GM23338 (cell line): ENCODE results near the gene EXD3. TPM values are rescaled to one million over a fixed set of nuclear protein-coding genes. Genes with fewer than 3 reads are reported as not detected.

ENCODE experiments used
- ATAC-seq: fragments of 200-7000 bp; cut with Tn5 transposase; 3 replicates; pipeline ENCODE4 v1.9.1; 2020
- DNase-seq: peaks from one replicate; pipeline ENCODE4 v3.0.0-alpha.2; 2015; ENCODE audit warnings: low spot score
- H2AFZ ChIP-seq: fragments of 200-600 bp; sonication (generic); 2 replicates; pipeline ENCODE4 v1.8.0; 2016; ENCODE audit warnings: antibody characterized with exemption, mild to moderate bottlenecking, moderate library complexity
- H3F3A ChIP-seq: fragments of 200-600 bp; sonication (generic); replicated peaks from 2 replicates; pipeline ENCODE4 v1.8.0; 2017; ENCODE audit warnings: antibody characterized with exemption, mixed run types, low read depth
- H3K27ac ChIP-seq: fragments of 200-600 bp; sonication (generic); 2 replicates; pipeline ENCODE4 v1.6.1; 2016; ENCODE audit warnings: low read depth
- H3K27me3 ChIP-seq: fragments of 200-600 bp; sonication (generic); 2 replicates; pipeline ENCODE4 v1.8.0; 2016; ENCODE audit warnings: mild to moderate bottlenecking, mixed run types, moderate library complexity; ENCODE audit not compliant: insufficient read depth
- H3K36me3 ChIP-seq: fragments of 200-600 bp; sonication (generic); 2 replicates; pipeline ENCODE4 v1.8.0; 2016; ENCODE audit warnings: mild to moderate bottlenecking; ENCODE audit not compliant: insufficient read depth
- H3K4me1 ChIP-seq: fragments of 200-600 bp; sonication (generic); 2 replicates; pipeline ENCODE4 v1.8.0; 2016; ENCODE audit warnings: mild to moderate bottlenecking, moderate library complexity; ENCODE audit not compliant: insufficient read depth
- H3K4me2 ChIP-seq: fragments of 200-600 bp; sonication (generic); 2 replicates; pipeline ENCODE4 v1.7.1; 2017; ENCODE audit warnings: mixed run types
- H3K4me3 ChIP-seq: fragments of 200-600 bp; sonication (generic); 2 replicates; pipeline ENCODE4 v1.6.1; 2016; ENCODE audit warnings: mixed run types
- H3K79me2 ChIP-seq: fragments of 200-600 bp; sonication (generic); replicated peaks from 2 replicates; pipeline ENCODE4 v1.8.0; 2017; ENCODE audit warnings: mild to moderate bottlenecking; ENCODE audit not compliant: insufficient read depth
- H3K9me2 ChIP-seq: fragments of 200-600 bp; sonication (generic); 2 replicates; pipeline ENCODE4 v1.8.0; 2017; ENCODE audit not compliant: insufficient read depth
- H4K20me1 ChIP-seq: fragments of 200-600 bp; sonication (generic); replicated peaks from 2 replicates; pipeline ENCODE4 v1.8.0; 2017; ENCODE audit warnings: mild to moderate bottlenecking; ENCODE audit not compliant: insufficient read depth
- H3K27ac Mint-ChIP-seq: 2 replicates; pipeline ENCODE4 v1.8.0; 2020; ENCODE audit warnings: inconsistent platforms, mild to moderate bottlenecking, moderate library complexity, mixed read lengths
- H3K27me3 Mint-ChIP-seq: 3 replicates; pipeline ENCODE4 v1.8.0; 2022; ENCODE audit warnings: low read depth, mild to moderate bottlenecking, moderate library complexity, mixed read lengths, inconsistent platforms; ENCODE audit not compliant: insufficient read depth, poor library complexity
- H3K36me3 Mint-ChIP-seq: 3 replicates; pipeline ENCODE4 v1.8.0; 2021; ENCODE audit warnings: low read depth, mild to moderate bottlenecking, inconsistent platforms, moderate library complexity, mixed read lengths
- H3K4me1 Mint-ChIP-seq: 3 replicates; pipeline ENCODE4 v1.8.0; 2020; ENCODE audit warnings: mild to moderate bottlenecking, inconsistent platforms, mixed read lengths
- H3K4me3 Mint-ChIP-seq: 3 replicates; pipeline ENCODE4 v1.8.0; 2021; ENCODE audit warnings: moderate library complexity, mild to moderate bottlenecking, inconsistent platforms, mixed read lengths
- H3K9me3 Mint-ChIP-seq: 3 replicates; pipeline ENCODE4 v1.8.0; 2020; ENCODE audit warnings: moderate library complexity, mild to moderate bottlenecking, inconsistent platforms, mixed read lengths
- CREB1 ChIP-seq: fragments of 250-450 bp; sonication (Bioruptor Pico); IDR thresholded peaks from 2 replicates; pipeline ENCODE4 v1.5.0; 2020; ENCODE audit warnings: low read depth, mild to moderate bottlenecking, moderate library complexity
- CTCF ChIP-seq, 2 experiments: fragments of 200-600 bp in 1 of 2; sonication (generic) in 1 of 2; conservative IDR thresholded peaks; 2 replicates each; pipeline versions ENCODE4 v1.5.1 to v1.6.1; 2016 to 2017; ENCODE audit warnings: antibody characterized with exemption in 2 of 2, low read depth in 2 of 2, mild to moderate bottlenecking in 2 of 2, moderate library complexity in 1 of 2
- EZH2 ChIP-seq: fragments of 200-600 bp; sonication (generic); IDR thresholded peaks from one replicate; pipeline ENCODE4 v1.8.0; 2017; ENCODE audit warnings: antibody characterized with exemption, mild to moderate bottlenecking, low read depth; ENCODE audit not compliant: unreplicated experiment
- JUNB ChIP-seq: IDR thresholded peaks from one replicate; pipeline ENCODE4 v1.6.1; 2016; ENCODE audit warnings: antibody characterized with exemption; ENCODE audit not compliant: unreplicated experiment
- NANOG ChIP-seq: IDR thresholded peaks from 2 replicates; pipeline ENCODE4 v1.6.1; 2016; ENCODE audit warnings: antibody characterized with exemption, borderline replicate concordance
- POLR2AphosphoS5 ChIP-seq: IDR thresholded peaks from 2 replicates; pipeline ENCODE4 v1.6.1; 2016; ENCODE audit warnings: antibody characterized with exemption, low read depth
- REST ChIP-seq: IDR thresholded peaks from one replicate; pipeline ENCODE4 v1.6.1; 2018; ENCODE audit warnings: antibody characterized with exemption; ENCODE audit not compliant: unreplicated experiment
- ZNF331 ChIP-seq: fragments of 250-450 bp; sonication (Bioruptor Pico); IDR thresholded peaks from 2 replicates; pipeline ENCODE4 v1.5.0; 2020; ENCODE audit warnings: low read depth, mild to moderate bottlenecking, moderate library complexity
- polyA plus RNA-seq: library from polyadenylated mRNA; unstranded; fragments of >200 nt; fragmentation: Nextera tagmentation; extraction: Ambion mirVana; gene quantifications from 2 replicates; pipeline ENCODE4 v1.2.1, GENCODE V29; 2016
- total RNA-seq: library from RNA; depleted of rRNA; stranded (reverse); fragments of >200 nt; shearing (Covaris generic); gene quantifications from 2 replicates; pipeline ENCODE4 v1.2.3, GENCODE V29; 2014

The EXD3 gene
- total and polyA plus RNA-seq, 2 experiments from 2014 or later = 3.6 to 9.7 TPM

- H3K27me3 Mint-ChIP-seq = peaks cover 18% of the 10 kb centered on the region
- peaks cover 4% of the 10 kb centered on the region; the same call in 2 of the 3 replicates for H3K4me1 Mint-ChIP-seq
These were observed 156.8 kb downstream of the EXD3 start for GRCh38 chr9:137266162-137266527.

GRCh38 chr9:137265496-137266161 lies 157.3 kb downstream of the EXD3 start:
- H3K27ac ChIP-seq = no peak overlapping the region
- no peaks in the 10 kb centered on the region for H3K79me2 ChIP-seq
- no peaks in the 10 kb centered on the region for H3K9me2 ChIP-seq
- no peak for ATAC-seq
- no peak overlapping the region for H2AFZ ChIP-seq
- H3F3A ChIP-seq = 0 out of 2 replicates have a peak, but pooled peaks cover 4% of the 10 kb centered on the region
- no peak overlapping the region for H3K4me3 Mint-ChIP-seq
- H3K27me3 ChIP-seq = no peaks in the 10 kb centered on the region
- H3K27me3 Mint-ChIP-seq = peaks cover 18% of the 10 kb centered on the region
- H3K36me3 ChIP-seq = peaks cover 10% of the 10 kb centered on the region; the same call in 1 of the 2 replicates
- no peak overlapping the region for H3K4me2 ChIP-seq
- no peak for TF ChIP-seq REST
- TF ChIP-seq CREB1 (CRISPR knock-in tag) = no peak
- no peak for TF ChIP-seq ZNF331 (CRISPR knock-in tag)
- no peak for TF ChIP-seq NANOG
- no peak for TF ChIP-seq POLR2AphosphoS5
- TF ChIP-seq JUNB = no peak
- H3K27ac Mint-ChIP-seq = no peak overlapping the region
- H3K36me3 Mint-ChIP-seq = peaks cover 37% of the 10 kb centered on the region
- H3K9me3 Mint-ChIP-seq = no peaks in the 10 kb centered on the region; the same call in 2 of the 3 replicates
- H3K4me1 Mint-ChIP-seq = peaks cover 4% of the 10 kb centered on the region; the same call in 2 of the 3 replicates
- no peaks in the 10 kb centered on the region for H3K4me1 ChIP-seq
- H4K20me1 ChIP-seq = 0 out of 2 replicates have a peak, but pooled peaks cover 9% of the 10 kb centered on the region
- DNase-seq = no peak
- no peak overlapping the region for H3K4me3 ChIP-seq

More at GRCh38 chr9:137266162-137266527, 156.8 kb downstream of the EXD3 start:
- H4K20me1 ChIP-seq = 0 out of 2 replicates have a peak, but pooled peaks cover 9% of the 10 kb centered on the region
- H3K4me3 ChIP-seq = no peak overlapping the region
- no peak overlapping the region for H3K27ac Mint-ChIP-seq
- TF ChIP-seq CREB1 (CRISPR knock-in tag) (no peak), POLR2AphosphoS5 (no peak), EZH2 (no peak), NANOG (no peak), CTCF (conservative IDR thresholded peaks at IDR 0.05; ENCODE audit: low read depth in 2 of 2) (no peak)
- DNase-seq (no peak), ATAC-seq (no peak)
- no peak overlapping the region for H2AFZ ChIP-seq
- H3K36me3 Mint-ChIP-seq = peaks cover 37% of the 10 kb centered on the region
- no peaks in the 10 kb centered on the region for H3K9me2 ChIP-seq
- H3K36me3 ChIP-seq = peaks cover 10% of the 10 kb centered on the region; the same call in 1 of the 2 replicates
- H3K4me2 ChIP-seq = no peak overlapping the region
- no peak overlapping the region for H3K4me3 Mint-ChIP-seq
- no peaks in the 10 kb centered on the region for H3K4me1 ChIP-seq
- H3K9me3 Mint-ChIP-seq = no peaks in the 10 kb centered on the region; the same call in 2 of the 3 replicates
- H3K79me2 ChIP-seq = no peaks in the 10 kb centered on the region
- 0 out of 2 replicates have a peak, but pooled peaks cover 4% of the 10 kb centered on the region for H3F3A ChIP-seq
- H3K27ac ChIP-seq = no peak overlapping the region
- H3K27me3 ChIP-seq = no peaks in the 10 kb centered on the region
